Measurements from ENCODE around the gene POLR3H.

POLR3H gene

GRCh38 chr22:41500303-41500702, 44.0 kb downstream of the POLR3H start:
- peaks cover 14% of the 10 kb centered on the region for H3K36me3 Mint-ChIP-seq (ENCODE audit: low read depth)
- no peak overlapping the region for H3K27ac Mint-ChIP-seq
- no peak for DNase-seq
- no peaks in the 10 kb centered on the region for H3K9me3 Mint-ChIP-seq
- H3K27me3 Mint-ChIP-seq (ENCODE audit: low read depth, poor library complexity): no peaks in the 10 kb centered on the region
- TF ChIP-seq CTCF (IDR thresholded peaks at IDR 0.05): no peak
- no peak overlapping the region for H3K4me3 Mint-ChIP-seq
- H3K4me1 Mint-ChIP-seq: no peaks in the 10 kb centered on the region

GRCh38 chr22:41499624-41500280, 44.5 kb downstream of the POLR3H start:
- H3K4me3 Mint-ChIP-seq: no peak overlapping the region
- peaks cover 14% of the 10 kb centered on the region for H3K36me3 Mint-ChIP-seq (ENCODE audit: low read depth)
- no peaks in the 10 kb centered on the region for H3K4me1 Mint-ChIP-seq
- peak overlapping the region; percentile 24 for H3K27ac Mint-ChIP-seq
- DNase-seq: no peak
- H3K9me3 Mint-ChIP-seq: no peaks in the 10 kb centered on the region
- TF ChIP-seq CTCF (IDR thresholded peaks at IDR 0.05): no peak
- H3K27me3 Mint-ChIP-seq (ENCODE audit: low read depth, poor library complexity): no peaks in the 10 kb centered on the region

- H3K27ac Mint-ChIP-seq: peak overlapping the region; percentile 69
- no peaks in the 10 kb centered on the region for H3K4me1 Mint-ChIP-seq
- no peak for DNase-seq
- no peaks in the 10 kb centered on the region for H3K27me3 Mint-ChIP-seq (ENCODE audit: low read depth, poor library complexity)
- peaks cover 14% of the 10 kb centered on the region for H3K36me3 Mint-ChIP-seq (ENCODE audit: low read depth)
- no peak for TF ChIP-seq CTCF (IDR thresholded peaks at IDR 0.05)
- H3K4me3 Mint-ChIP-seq: no peak overlapping the region
- no peaks in the 10 kb centered on the region for H3K9me3 Mint-ChIP-seq
These were observed 45.9 kb downstream of the POLR3H start for GRCh38 chr22:41498303-41498835.

- no peak for TF ChIP-seq CTCF (IDR thresholded peaks at IDR 0.05)
- Mint-ChIP-seq H3K27me3 (ENCODE audit: low read depth, poor library complexity) (peaks cover 2% of the 10 kb centered on the region), H3K4me3 (no peak overlapping the region), H3K9me3 (no peaks in the 10 kb centered on the region), H3K4me1 (peaks cover 14% of the 10 kb centered on the region), H3K27ac (peak overlapping the region; percentile 67), H3K36me3 (ENCODE audit: low read depth) (no peaks in the 10 kb centered on the region)
- no peak for DNase-seq
These were observed 52.7 kb downstream of the POLR3H start for GRCh38 chr22:41491374-41492100.

- no peak for DNase-seq
- Mint-ChIP-seq H3K36me3 (ENCODE audit: low read depth) (no peaks in the 10 kb centered on the region), H3K4me1 (peaks cover 19% of the 10 kb centered on the region), H3K27me3 (ENCODE audit: low read depth, poor library complexity) (peaks cover 2% of the 10 kb centered on the region), H3K27ac (peak overlapping the region; percentile 46), H3K9me3 (no peaks in the 10 kb centered on the region), H3K4me3 (no peak overlapping the region)
- TF ChIP-seq CTCF (IDR thresholded peaks at IDR 0.05): no peak
These were observed 55.5 kb downstream of the POLR3H start for GRCh38 chr22:41488596-41489385.

Data from nephron progenitor cell (in vitro differentiated cells).